Liver (tissue), 9 donors: ENCODE results near the gene GOLGA5. TPM values are rescaled to one million over a fixed set of nuclear protein-coding genes. Genes with fewer than 3 reads are reported as not detected.
"Not testable (repeated sequence)": the region's sequence is repeated elsewhere in the genome, so short reads cannot be mapped to it uniquely, and the experiment has no call there.

ENCODE experiments used
- DNase-seq: peaks from one replicate; pipeline ENCODE4 v3.0.0-alpha.2; 2017; ENCODE audit warnings: low spot score
- H3K27ac ChIP-seq, 2 donors: one replicate each; pipeline ENCODE4 v1.7.0; 2013; ENCODE audit warnings: inconsistent platforms in 2 of 2, low read length in 2 of 2, control low read depth in 1 of 2, low read depth in 1 of 2, mild to moderate bottlenecking in 1 of 2
- H3K27me3 ChIP-seq, 4 donors: one replicate each; pipeline versions ENCODE4 v1.6.1 to v1.7.0; 2013; ENCODE audit warnings: low read length in 3 of 4, inconsistent platforms in 1 of 4, mild to moderate bottlenecking in 1 of 4, moderate library complexity in 1 of 4; ENCODE audit not compliant: control insufficient read depth in 4 of 4, insufficient read depth in 4 of 4
- H3K36me3 ChIP-seq, 4 donors: one replicate each; pipeline versions ENCODE4 v1.6.1 to v1.7.0; 2013; ENCODE audit warnings: low read length in 3 of 4, mild to moderate bottlenecking in 3 of 4, low read depth in 1 of 4, moderate library complexity in 1 of 4; ENCODE audit not compliant: control insufficient read depth in 4 of 4, insufficient read depth in 3 of 4
- H3K4me1 ChIP-seq, 4 donors: one replicate each; pipeline versions ENCODE4 v1.6.1 to v1.7.0; 2013; ENCODE audit warnings: low read length in 3 of 4, mild to moderate bottlenecking in 3 of 4, moderate library complexity in 1 of 4; ENCODE audit not compliant: control insufficient read depth in 4 of 4, insufficient read depth in 4 of 4
- H3K4me3 ChIP-seq, 3 donors: one replicate each; pipeline versions ENCODE4 v1.6.1 to v1.7.0; 2013; ENCODE audit warnings: low read length in 3 of 3, control low read depth in 1 of 3, low read depth in 1 of 3, mild to moderate bottlenecking in 1 of 3
- H3K9ac ChIP-seq, 2 donors: one replicate each; pipeline ENCODE4 v1.7.0; 2013; ENCODE audit warnings: low read length in 2 of 2, mild to moderate bottlenecking in 2 of 2, moderate library complexity in 2 of 2, control low read depth in 1 of 2, low read depth in 1 of 2
- H3K9me3 ChIP-seq, 4 donors: one replicate each; pipeline versions ENCODE4 v1.6.1 to v1.7.0; 2013; ENCODE audit warnings: low read length in 3 of 4; ENCODE audit not compliant: control insufficient read depth in 4 of 4
- CTCF ChIP-seq: fragments of 150-350 bp; IDR thresholded peaks from 2 replicates; pipeline ENCODE4 v1.5.1; 2017; ENCODE audit warnings: improper control_type of control experiment, low read depth, low read length; ENCODE audit not compliant: missing input control
- EGR1 ChIP-seq, 2 donors: IDR thresholded peaks; 2 replicates each; pipeline ENCODE4 v1.6.1; 2016 to 2018; ENCODE audit warnings: antibody characterized with exemption in 2 of 2, low read depth in 2 of 2
- JUND ChIP-seq, 2 donors: IDR thresholded peaks; 2 replicates each; pipeline ENCODE4 v1.6.1; 2016; ENCODE audit warnings: antibody characterized with exemption in 2 of 2
- REST ChIP-seq: IDR thresholded peaks from 2 replicates; pipeline ENCODE4 v1.6.1; 2016; ENCODE audit warnings: antibody characterized with exemption, mild to moderate bottlenecking
- RXRA ChIP-seq, 2 donors: IDR thresholded peaks; 2 replicates each; pipeline ENCODE4 v1.6.1; 2017 to 2018; ENCODE audit warnings: antibody characterized with exemption in 2 of 2, mild to moderate bottlenecking in 1 of 2
- SP1 ChIP-seq: IDR thresholded peaks from 2 replicates; pipeline ENCODE4 v1.6.1; 2018; ENCODE audit warnings: antibody characterized with exemption, mild to moderate bottlenecking
- TAF1 ChIP-seq: conservative IDR thresholded peaks from 2 replicates; pipeline ENCODE4 v1.6.1; 2016; ENCODE audit warnings: antibody characterized with exemption, mild to moderate bottlenecking
- WGBS: extraction: QIAGEN DNeasy Blood & Tissue Kit; methylation state at CpG from one replicate; pipeline ENCODE4 v1.1.7; 2013; 5-methylcytosine and 5-hydroxymethylcytosine counted together
- polyA plus RNA-seq, 2 donors: library from polyadenylated mRNA; stranded (reverse) in 1 of 2; unstranded in 1 of 2; fragments of 200-250 nt in 1 of 2; fragments of >200 nt in 1 of 2; fragmentation: Nextera tagmentation in 1 of 2; extraction: Ambion mirVana in 1 of 2; gene quantifications; one replicate each; pipeline versions ENCODE4 v1.2.1 to v1.2.3, GENCODE V29; 2013 to 2015
- total RNA-seq, 2 donors: library from RNA; depleted of rRNA; stranded (reverse); fragments of >200 nt; gene quantifications; one replicate each; pipeline ENCODE4 v1.2.3, GENCODE V29; 2014
- TF ChIP-seq, protein P1 (sequence below): IDR thresholded peaks from 2 replicates; pipeline ENCODE4 v1.6.1; 2016; ENCODE audit warnings: antibody characterized with exemption
- TF ChIP-seq, protein P2 (sequence below): IDR thresholded peaks from 2 replicates; pipeline ENCODE4 v1.6.1; 2016; ENCODE audit warnings: antibody characterized with exemption
- donor health status: healthy.
- donor health status: healthy.
- donor health status: healthy.
- donor health status: healthy.
- donor health status: healthy.

The GOLGA5 gene
- total and polyA plus RNA-seq, 4 donors = 19.2 to 39.9 (median 28.2) TPM

GRCh38 chr14:92778868-92779565 lies 15.1 kb upstream of the GOLGA5 start:
- 92% methylated on average over 2 of the region's 3 CpGs for WGBS
- not testable (repeated sequence) for H3K36me3 ChIP-seq, H3K4me1 ChIP-seq, H3K9me3 ChIP-seq, H3K4me3 ChIP-seq, H3K9ac ChIP-seq, DNase-seq, H3K27ac ChIP-seq, H3K27me3 ChIP-seq

GRCh38 chr14:92780444-92781232 lies 13.5 kb upstream of the GOLGA5 start:
- H3K9me3 ChIP-seq = no peaks in the 10 kb centered on the region
- WGBS = 84% methylated on average over 7 of the region's 7 CpGs
- H3K9ac ChIP-seq = no peak overlapping the region
- no peaks in the 10 kb centered on the region for H3K36me3 ChIP-seq
- TF ChIP-seq TAF1 = no peak
- no peak for TF ChIP-seq JUND (IDR thresholded peaks at IDR 0.05)
- TF ChIP-seq RXRA (IDR thresholded peaks at IDR 0.05) = no peak
- no peak for TF ChIP-seq SP1
- TF ChIP-seq, protein P1, sequence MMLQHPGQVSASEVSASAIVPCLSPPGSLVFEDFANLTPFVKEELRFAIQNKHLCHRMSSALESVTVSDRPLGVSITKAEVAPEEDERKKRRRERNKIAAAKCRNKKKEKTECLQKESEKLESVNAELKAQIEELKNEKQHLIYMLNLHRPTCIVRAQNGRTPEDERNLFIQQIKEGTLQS = no peak
- no peak for TF ChIP-seq EGR1 (IDR thresholded peaks at IDR 0.05; ENCODE audit: low read depth in 2 of 2)
- TF ChIP-seq, protein P2, sequence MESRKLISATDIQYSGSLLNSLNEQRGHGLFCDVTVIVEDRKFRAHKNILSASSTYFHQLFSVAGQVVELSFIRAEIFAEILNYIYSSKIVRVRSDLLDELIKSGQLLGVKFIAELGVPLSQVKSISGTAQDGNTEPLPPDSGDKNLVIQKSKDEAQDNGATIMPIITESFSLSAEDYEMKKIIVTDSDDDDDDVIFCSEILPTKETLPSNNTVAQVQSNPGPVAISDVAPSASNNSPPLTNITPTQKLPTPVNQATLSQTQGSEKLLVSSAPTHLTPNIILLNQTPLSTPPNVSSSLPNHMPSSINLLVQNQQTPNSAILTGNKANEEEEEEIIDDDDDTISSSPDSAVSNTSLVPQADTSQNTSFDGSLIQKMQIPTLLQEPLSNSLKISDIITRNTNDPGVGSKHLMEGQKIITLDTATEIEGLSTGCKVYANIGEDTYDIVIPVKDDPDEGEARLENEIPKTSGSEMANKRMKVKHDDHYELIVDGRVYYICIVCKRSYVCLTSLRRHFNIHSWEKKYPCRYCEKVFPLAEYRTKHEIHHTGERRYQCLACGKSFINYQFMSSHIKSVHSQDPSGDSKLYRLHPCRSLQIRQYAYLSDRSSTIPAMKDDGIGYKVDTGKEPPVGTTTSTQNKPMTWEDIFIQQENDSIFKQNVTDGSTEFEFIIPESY = no peak
- no peak for TF ChIP-seq REST
- TF ChIP-seq CTCF = no peak
- no peak overlapping the region for H3K4me3 ChIP-seq
- no peak for DNase-seq
- no peak overlapping the region for H3K27ac ChIP-seq
- H3K27me3 ChIP-seq = no peaks in the 10 kb centered on the region
- H3K4me1 ChIP-seq = no peaks in the 10 kb centered on the region
